ENCODE results near the gene CPN1.

CPN1 gene

GRCh38 chr10:100037758-100038315, 43.8 kb downstream of the CPN1 start:
- no peak overlapping the region for H3K27ac ChIP-seq

DNA sequence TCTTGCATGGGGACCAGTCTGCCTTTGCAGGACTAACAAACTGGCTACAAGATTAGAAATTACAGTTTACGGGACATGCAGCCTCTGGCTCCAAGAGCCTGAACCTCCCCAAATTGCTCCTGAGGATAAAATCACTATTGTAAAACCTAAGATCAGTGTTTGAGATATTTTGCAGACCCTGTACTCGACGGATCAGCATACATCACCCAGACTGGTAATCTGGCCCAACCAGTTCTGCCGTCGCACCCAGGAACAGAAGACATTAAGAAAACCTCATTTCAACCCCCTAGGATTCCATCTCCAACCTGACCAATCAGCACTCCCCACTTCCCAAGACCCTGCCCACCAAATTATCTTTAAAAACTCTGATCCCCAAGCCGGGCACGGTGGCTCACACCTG, 44.8 kb downstream of the CPN1 start:
- TF ChIP-seq, protein P1, sequence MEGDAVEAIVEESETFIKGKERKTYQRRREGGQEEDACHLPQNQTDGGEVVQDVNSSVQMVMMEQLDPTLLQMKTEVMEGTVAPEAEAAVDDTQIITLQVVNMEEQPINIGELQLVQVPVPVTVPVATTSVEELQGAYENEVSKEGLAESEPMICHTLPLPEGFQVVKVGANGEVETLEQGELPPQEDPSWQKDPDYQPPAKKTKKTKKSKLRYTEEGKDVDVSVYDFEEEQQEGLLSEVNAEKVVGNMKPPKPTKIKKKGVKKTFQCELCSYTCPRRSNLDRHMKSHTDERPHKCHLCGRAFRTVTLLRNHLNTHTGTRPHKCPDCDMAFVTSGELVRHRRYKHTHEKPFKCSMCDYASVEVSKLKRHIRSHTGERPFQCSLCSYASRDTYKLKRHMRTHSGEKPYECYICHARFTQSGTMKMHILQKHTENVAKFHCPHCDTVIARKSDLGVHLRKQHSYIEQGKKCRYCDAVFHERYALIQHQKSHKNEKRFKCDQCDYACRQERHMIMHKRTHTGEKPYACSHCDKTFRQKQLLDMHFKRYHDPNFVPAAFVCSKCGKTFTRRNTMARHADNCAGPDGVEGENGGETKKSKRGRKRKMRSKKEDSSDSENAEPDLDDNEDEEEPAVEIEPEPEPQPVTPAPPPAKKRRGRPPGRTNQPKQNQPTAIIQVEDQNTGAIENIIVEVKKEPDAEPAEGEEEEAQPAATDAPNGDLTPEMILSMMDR (conservative IDR thresholded peaks at IDR 0.05): no peak
- no peak overlapping the region for H3K27ac ChIP-seq

More at GRCh38 chr10:100037758-100038315, 43.8 kb downstream of the CPN1 start:
- TF ChIP-seq, protein P1 (conservative IDR thresholded peaks at IDR 0.05): no peak

DNA sequence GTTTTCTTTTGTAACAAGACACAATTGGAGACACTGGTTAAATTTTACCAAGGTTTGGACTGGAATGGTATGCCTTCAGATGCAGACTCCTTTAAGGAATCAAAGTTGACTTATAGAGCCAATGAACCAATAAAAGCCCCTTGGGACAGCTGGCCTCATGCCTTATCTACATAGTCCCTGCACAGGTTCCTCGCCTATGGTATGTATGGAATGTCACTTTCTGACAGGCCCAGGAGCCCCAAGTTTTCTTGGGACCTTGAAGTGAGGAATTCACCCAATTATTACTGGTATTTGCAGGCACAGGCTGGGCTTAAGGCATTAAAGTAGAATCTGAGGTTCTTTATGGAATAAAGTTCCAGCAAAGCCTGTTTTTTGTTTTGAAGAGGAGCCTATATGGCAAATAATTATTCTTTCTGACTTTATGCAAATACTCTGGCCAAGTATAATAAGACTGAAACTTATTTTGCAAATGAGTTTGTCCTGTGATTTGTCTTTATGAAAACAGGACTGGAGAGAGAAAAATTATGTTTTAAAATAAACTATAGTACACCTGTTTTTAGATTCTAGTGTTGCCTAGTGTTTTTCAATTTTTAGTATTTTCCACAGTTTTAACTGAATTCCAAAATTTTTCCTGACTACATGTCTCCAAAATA, 47.8 kb downstream of the CPN1 start:
- no peak overlapping the region for H3K27ac ChIP-seq

DNA sequence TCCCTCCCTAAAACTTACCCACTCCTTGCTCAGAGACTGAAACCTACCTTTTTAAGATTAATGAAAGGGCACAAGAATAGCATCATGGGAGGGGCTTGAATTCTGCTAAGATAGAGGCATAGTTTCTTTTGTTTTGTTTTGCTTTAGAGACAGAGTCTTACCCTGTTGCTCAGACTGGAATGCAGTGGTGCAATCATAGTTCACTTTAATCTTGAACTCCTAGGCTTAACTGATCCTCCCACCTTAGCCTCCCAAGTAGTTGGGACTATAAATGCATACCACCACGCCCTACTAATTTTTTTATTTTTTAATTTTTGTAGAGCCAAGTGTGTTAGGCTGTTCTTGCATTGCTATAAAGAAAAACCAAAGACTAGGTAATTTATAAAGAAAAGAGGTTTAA, 54.3 kb downstream of the CPN1 start:
- TF ChIP-seq, protein P1 (conservative IDR thresholded peaks at IDR 0.05): no peak
- no peak overlapping the region for H3K27ac ChIP-seq

More for the DNA sequence above, 47.8 kb downstream of the CPN1 start:
- TF ChIP-seq, protein P1 (conservative IDR thresholded peaks at IDR 0.05): no peak

GRCh38 chr10:100025576-100025975, 56.1 kb downstream of the CPN1 start:
- H3K27ac ChIP-seq: no peak overlapping the region
- TF ChIP-seq, protein P1 (conservative IDR thresholded peaks at IDR 0.05): no peak

GRCh38 chr10:100024748-100025147, 56.9 kb downstream of the CPN1 start:
- no peak overlapping the region for H3K27ac ChIP-seq
- TF ChIP-seq, protein P1 (conservative IDR thresholded peaks at IDR 0.05): no peak

GRCh38 chr10:100022403-100022802, 59.3 kb downstream of the CPN1 start:
- TF ChIP-seq, protein P1 (conservative IDR thresholded peaks at IDR 0.05): no peak
- no peak overlapping the region; the same call in 1 of the 2 replicates for H3K27ac ChIP-seq

All from VCaP (cell line).